GM19193 (cell line): Measurements from ENCODE around the gene PPM1G.

Experiments
- POLR2A ChIP-seq: IDR thresholded peaks from 4 replicates; pipeline ENCODE4 v1.6.1; 2011; ENCODE audit not compliant: insufficient read depth, insufficient read length; ENCODE audit errors: extremely low read depth

The PPM1G gene, protein sequence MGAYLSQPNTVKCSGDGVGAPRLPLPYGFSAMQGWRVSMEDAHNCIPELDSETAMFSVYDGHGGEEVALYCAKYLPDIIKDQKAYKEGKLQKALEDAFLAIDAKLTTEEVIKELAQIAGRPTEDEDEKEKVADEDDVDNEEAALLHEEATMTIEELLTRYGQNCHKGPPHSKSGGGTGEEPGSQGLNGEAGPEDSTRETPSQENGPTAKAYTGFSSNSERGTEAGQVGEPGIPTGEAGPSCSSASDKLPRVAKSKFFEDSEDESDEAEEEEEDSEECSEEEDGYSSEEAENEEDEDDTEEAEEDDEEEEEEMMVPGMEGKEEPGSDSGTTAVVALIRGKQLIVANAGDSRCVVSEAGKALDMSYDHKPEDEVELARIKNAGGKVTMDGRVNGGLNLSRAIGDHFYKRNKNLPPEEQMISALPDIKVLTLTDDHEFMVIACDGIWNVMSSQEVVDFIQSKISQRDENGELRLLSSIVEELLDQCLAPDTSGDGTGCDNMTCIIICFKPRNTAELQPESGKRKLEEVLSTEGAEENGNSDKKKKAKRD

DNA sequence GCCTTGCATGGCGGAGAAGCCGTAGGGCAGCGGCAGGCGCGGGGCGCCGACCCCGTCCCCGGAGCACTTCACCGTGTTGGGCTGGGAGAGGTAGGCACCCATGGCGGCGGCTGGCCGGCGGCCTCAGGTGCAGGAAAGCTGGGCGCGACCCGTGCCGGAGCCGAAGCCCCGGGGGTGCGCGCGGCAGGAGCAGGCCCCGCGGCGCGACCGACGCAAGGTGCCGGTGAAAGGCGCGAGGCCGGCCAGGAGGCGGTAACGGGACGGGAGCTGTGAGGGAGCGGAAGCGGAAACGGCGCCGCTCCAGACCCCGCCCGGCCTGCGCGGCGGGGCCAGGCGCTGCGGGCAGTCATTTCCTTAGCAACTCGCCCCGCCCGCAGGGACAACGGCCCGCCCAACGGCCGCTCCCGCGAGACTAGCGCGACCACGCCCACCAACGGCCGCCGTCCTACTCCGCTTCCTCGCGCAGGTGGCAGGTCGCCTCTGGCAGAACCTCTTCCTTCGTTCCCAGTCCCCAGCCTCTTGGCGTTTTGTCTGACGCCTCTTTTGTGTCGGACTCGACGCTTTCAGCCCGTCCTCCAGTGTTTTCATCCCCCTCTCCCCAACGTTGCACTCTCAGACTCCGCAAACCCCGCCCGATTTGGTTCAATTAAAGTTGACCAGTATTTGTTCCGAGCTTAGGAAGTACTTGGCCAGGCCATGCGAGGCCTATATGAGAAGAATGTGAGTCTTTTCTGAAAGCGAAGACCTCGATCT is at the start of gene PPM1G:
TSS of gene PPM1G (minus strand) at position 271 of the 753 bp plus-strand sequence. CDS start at position 102, 169 bp downstream.
- peak; percentile 96 for TF ChIP-seq POLR2A

DNA sequence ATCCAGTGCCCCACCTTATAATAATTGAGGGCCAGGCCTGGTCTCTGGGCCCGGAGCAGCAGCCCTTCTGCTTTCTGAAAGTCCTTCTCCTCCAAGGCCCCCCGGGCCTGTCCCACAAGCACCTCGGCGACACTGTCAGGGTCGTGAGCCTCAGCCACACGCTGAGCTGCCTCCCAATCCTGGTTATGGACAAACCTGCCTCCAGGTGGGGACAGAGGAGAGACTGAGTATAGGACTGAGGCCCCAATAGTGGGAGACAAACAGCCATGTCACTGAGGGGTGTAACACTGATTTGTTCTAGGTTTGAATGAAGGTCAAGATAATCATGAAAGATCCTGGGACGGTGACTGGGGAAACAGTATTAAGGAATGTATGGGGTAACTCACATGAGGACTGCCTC is 44.6 kb upstream of the PPM1G start:
- TF ChIP-seq POLR2A, result no peak

DNA sequence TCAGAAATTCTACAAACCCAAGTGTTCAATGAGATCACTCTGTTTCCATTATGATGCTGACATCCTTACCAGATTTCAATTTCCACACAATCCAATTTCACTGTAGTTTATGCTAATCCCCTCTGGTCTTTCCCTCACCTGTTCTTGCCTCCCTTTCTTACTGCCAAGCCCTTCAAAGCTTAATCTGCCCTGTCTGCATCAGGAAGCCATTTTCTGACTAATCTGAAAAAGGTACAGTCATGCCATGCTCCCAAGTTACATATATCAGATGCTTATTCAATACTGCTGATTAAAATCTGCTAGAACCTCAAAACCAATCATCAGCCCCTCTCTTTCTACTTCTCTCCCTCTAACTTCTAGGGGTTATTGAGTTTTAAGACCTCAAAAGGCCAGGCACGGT is 41.7 kb upstream of the PPM1G start:
- no peak for TF ChIP-seq POLR2A

DNA sequence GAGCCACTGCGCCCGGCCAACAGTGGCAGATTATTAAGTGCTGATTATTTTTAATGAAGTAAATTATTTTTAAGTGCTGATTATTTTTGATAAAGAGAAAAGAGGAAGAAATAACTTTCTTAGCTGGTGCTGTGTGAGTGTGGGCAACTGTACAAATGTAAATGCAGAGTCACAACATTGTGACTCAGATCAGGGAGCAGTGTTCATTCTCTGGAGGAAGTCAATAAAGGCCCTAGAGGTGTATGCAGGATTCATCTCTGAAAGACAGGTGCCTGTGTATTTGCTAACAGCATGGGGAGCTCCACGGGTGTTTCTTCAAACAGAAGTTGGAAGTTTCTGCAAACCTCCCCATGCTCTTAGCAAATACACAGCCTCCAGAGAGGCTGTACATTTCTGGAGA is 39.0 kb upstream of the PPM1G start:
- no peak for TF ChIP-seq POLR2A

DNA sequence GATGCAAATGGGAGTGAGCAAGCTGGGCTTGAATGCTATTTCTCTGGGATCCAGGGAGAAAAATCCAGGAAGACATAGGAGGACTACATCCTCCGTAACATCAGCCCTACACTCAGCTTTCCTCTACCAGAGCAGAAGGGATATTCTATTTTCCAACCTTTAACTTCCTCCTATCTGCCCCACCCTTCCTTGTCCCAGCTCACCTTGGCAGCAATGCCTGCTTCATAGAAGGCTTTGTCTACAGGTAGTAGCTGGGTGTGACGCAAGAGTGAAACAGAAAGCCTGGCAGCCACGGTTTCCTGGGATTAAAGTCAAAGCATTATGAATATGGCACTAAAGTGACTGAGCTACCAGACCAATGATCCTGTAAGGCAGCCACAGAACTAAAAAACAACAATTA is 36.7 kb upstream of the PPM1G start:
- TF ChIP-seq POLR2A, result no peak

DNA sequence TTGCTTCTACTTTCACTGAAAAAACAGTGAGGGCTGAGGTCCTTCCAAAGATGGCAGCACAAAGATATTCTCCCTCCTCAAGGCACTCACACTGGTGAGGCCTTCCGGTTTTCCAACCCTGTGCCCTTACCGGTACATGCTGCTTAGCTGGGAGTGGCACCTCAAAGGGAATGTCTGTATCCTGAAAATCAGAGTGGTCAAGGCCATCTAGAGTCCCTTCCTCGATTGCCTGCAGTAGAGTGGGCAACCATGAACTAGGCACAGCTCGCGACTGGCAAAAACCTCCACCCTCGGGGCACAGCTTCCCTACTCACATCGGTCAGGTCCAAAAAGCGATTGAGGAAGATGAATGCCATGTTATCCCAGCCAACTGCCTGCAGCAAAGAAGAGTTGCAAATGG is 36.2 kb upstream of the PPM1G start:
- TF ChIP-seq POLR2A, result no peak

DNA sequence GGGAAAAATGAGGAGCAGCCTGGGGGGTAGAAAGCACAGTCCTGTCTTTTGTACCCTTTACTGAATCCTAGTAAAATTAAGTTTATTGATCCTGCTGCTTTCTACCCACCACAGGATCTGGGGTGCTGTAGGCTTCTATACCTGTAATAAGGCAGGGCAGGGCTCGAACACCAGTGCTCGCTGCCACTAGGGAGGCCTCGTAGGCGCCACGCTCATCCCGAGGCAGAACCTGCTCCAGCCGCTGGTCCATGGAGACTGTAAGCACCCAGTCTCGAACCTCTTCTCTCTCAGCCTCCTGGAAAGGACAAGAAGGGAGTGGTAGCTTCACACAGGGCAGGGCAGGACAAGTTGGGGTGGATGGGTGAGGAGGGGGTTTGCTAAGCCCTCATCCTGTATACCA is 35.8 kb upstream of the PPM1G start:
- TF ChIP-seq POLR2A, result no peak

DNA sequence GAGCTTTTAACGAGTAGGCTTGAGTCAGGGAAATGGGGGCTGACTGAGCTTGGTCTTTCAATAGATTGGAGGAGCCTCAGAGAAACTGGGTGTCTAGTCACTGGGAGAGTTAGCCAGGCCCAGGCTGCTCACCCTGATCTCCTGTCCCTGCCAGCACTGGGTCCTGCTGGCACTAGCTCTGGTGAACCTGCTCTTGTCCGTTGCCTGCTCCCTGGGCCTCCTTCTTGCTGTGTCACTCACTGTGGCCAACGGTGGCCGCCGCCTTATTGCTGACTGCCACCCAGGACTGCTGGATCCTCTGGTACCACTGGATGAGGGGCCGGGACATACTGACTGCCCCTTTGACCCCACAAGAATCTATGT is 33.5 kb upstream of the PPM1G start:
- peak; percentile 7 for TF ChIP-seq POLR2A

DNA sequence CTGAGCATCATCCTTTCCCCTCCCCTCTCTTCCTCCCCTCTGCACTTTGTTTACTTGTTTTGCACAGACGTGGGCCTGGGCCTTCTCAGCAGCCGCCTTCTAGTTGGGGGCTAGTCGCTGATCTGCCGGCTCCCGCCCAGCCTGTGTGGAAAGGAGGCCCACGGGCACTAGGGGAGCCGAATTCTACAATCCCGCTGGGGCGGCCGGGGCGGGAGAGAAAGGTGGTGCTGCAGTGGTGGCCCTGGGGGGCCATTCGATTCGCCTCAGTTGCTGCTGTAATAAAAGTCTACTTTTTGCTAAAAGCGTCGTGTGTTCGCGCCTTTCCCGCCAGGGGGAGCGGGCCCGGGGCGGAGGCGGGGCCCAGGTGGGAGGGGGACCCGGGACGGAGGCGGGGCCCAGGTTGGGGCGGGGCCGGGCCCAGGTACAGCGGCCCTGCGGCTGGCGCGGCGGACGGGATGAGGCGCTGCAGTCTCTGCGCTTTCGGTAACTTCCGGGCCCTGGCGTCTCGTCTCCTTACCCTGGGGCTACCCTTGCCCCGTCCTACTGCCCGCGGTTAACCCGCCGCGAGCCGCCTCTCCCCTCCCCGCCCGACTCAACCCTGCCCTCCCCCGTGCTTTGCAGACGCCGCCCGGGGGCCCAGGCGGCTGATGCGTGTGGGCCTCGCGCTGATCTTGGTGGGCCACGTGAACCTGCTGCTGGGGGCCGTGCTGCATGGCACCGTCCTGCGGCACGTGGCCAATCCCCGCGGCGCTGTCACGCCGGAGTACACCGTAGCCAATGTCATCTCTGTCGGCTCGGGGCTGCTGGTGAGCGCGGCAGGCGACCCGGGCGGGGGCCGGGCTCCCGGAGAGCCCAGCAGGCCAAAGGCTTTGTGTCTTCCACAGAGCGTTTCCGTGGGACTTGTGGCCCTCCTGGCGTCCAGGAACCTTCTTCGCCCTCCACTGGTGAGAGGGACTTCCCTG is 32.8 kb upstream of the PPM1G start, which contains the start of gene KRTCAP3:
TSS of gene KRTCAP3 (plus strand) at position 424 of the 962 bp plus-strand sequence. CDS start at position 456, 32 bp downstream.
- peak; percentile 20 for TF ChIP-seq POLR2A

DNA sequence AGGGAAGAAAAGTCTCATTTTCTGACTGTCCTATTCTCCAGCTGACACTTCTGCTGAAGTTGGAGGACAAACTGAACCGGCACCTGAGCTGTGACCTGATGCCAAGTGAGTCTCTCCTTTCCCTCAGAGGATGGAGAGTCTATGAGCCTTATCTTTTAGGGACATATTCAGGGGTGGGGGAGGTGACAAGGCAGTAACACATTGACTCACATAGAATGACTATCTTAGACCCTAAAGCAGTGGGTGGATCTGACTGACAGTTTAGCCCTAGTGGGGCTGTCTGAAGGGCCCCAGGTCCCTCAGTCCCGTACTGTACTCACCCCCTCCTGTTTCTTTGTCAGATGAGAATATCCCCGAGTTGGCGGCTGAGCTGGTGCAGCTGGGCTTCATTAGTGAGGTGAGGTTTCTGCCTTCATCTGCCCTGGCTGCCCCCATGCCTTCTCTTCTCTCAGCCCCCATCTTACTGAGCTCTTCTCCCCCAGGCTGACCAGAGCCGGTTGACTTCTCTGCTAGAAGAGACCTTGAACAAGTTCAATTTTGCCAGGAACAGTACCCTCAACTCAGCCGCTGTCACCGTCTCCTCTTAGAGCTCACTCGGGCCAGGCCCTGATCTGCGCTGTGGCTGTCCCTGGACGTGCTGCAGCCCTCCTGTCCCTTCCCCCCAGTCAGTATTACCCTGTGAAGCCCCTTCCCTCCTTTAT is 32.0 kb upstream of the PPM1G start:
- no peak for TF ChIP-seq POLR2A

DNA sequence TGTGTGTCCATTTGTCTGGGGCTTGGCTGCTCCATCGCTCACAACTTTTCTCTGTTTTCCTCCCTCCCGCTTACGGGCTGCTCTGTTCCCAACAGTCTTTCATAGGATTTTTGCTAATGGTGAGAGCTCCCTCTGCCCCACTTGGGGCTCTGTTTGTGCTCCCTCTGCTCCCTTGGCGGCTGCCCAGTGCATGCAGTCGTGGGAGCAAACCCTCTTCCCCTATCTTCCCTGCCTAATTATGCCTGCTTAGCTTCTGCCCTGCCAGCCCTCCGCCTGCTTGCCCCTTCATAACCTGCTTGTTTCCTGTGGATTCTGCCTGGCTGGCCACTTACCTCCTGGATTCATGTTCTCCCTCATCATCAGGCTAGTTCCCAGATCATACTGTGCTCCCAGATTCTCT is 26.2 kb upstream of the PPM1G start:
- no peak for TF ChIP-seq POLR2A

DNA sequence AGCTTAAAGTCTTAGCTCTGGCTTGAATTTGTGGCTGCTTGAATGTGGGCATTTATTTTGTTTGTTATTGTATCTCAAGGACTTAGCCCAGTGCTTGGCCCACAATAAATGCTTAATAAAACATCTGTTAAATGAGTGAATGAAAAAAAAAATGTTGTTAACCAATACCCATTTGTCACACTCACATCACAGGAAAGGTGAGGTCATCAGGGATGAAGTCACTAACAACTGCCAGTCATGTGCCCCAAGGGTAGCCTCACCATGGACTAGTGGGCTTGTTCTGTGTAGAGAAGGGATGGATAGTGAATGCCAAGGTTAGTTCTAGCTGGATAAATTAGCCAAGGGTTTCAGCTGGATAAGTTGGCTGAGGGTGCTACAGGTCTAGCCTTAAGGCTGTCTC is 22.0 kb upstream of the PPM1G start:
- no peak for TF ChIP-seq POLR2A

DNA sequence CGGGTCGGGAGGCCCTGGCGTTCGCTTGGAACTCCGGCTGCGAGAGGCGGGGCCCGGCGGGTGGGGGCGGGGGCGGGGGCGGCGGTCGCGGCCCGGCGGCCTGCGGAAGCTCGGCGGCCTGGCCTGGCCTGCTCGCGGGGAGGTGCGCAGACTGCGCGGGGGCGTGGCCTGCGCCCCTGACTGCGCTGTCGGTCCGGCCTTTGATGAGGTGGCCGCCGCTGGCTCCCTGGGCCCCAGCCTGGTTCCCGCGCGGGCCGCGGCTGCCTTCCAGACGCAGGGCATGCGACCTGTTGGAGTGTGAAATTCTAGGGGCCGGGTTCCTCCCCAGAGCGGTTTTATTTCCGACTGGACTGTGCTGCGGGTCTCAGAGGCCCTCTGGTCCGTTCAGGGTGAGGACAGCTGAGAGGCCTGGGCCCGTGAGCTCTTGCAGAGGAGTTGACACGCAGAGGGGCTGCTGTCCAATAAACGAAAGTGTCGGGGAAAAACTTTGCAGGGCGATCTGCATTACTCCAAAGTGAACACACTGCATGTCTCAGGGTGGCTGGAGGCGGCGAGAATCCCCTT is 19.7 kb upstream of the PPM1G start:
- TF ChIP-seq POLR2A, result peak; percentile 30
